GM19099 (cell line): ENCODE data around the gene CHERP.

ENCODE experiments used
- POLR2A ChIP-seq: IDR thresholded peaks from 3 replicates; pipeline ENCODE4 v1.6.1; 2011; ENCODE audit warnings: low read depth; ENCODE audit not compliant: insufficient read length; ENCODE audit errors: extremely low read depth

CHERP gene

GRCh38 chr19:16581145-16581970, 39.1 kb upstream of the CHERP start:
- TF ChIP-seq POLR2A = no peak

GRCh38 chr19:16579381-16579780, 37.1 kb upstream of the CHERP start:
- TF ChIP-seq POLR2A = no peak

- no peak for TF ChIP-seq POLR2A
These were observed 35.3 kb upstream of the CHERP start for GRCh38 chr19:16577531-16577985.

GRCh38 chr19:16576690-16577530, 34.7 kb upstream of the CHERP start:
- no peak for TF ChIP-seq POLR2A

- TF ChIP-seq POLR2A = no peak
These were observed 33.8 kb upstream of the CHERP start for GRCh38 chr19:16575861-16576689.

- no peak for TF ChIP-seq POLR2A
These were observed 33.0 kb upstream of the CHERP start for GRCh38 chr19:16575282-16575681.

GRCh38 chr19:16573925-16574324, 31.7 kb upstream of the CHERP start:
- no peak for TF ChIP-seq POLR2A

- no peak for TF ChIP-seq POLR2A
These were observed 31.1 kb upstream of the CHERP start for GRCh38 chr19:16573296-16573695.

- peak; percentile 82 for TF ChIP-seq POLR2A
These were observed 30.3 kb upstream of the CHERP start, which contains the start of gene SLC35E1 for GRCh38 chr19:16572332-16573211. SLC35E1 (minus strand) TSS chr19:16572415; CDS start chr19:16572364, 51 bp downstream.

GRCh38 chr19:16571822-16572331, 29.6 kb upstream of the CHERP start:
- no peak for TF ChIP-seq POLR2A

- TF ChIP-seq POLR2A = no peak
These were observed 29.0 kb upstream of the CHERP start for GRCh38 chr19:16571283-16571682.

GRCh38 chr19:16569609-16570320, 27.5 kb upstream of the CHERP start:
- TF ChIP-seq POLR2A = no peak

GRCh38 chr19:16566702-16567101, 24.5 kb upstream of the CHERP start:
- TF ChIP-seq POLR2A = no peak
